HG03571 (cell line): Measurements from ENCODE around the gene CD24.
A peak's percentile ranks its signal among the peaks of the same experiment; 100 is the strongest.
"Not testable (repeated sequence)": the region's sequence is repeated elsewhere in the genome, so short reads cannot be mapped to it uniquely, and the experiment has no call there.

ENCODE experiments used
- ATAC-seq: cut with Tn5 transposase; IDR thresholded peaks from one replicate; pipeline ENCODE4 v1.9.1; 2021; ENCODE audit not compliant: unreplicated experiment

The CD24 gene

GRCh38 chr6:106974336-106974998 lies at the start of gene CD24:
CD24 (minus strand) TSS chr6:106974729; CDS start chr6:106974646, 83 bp downstream.
- ATAC-seq = peak; percentile 10

- ATAC-seq = no peak
Measured at GRCh38 chr6:107021446-107022185, 47.1 kb upstream of the CD24 start.

GRCh38 chr6:107020239-107020638 lies 45.7 kb upstream of the CD24 start:
- ATAC-seq = no peak

GRCh38 chr6:107019628-107020027 lies 45.1 kb upstream of the CD24 start:
- ATAC-seq = not testable (repeated sequence)

GRCh38 chr6:107019047-107019446 lies 44.5 kb upstream of the CD24 start:
- ATAC-seq = no peak

- ATAC-seq = no peak
Measured at GRCh38 chr6:107009499-107009898, 35.0 kb upstream of the CD24 start.

- ATAC-seq = no peak
Measured at GRCh38 chr6:106997392-106998158, 23.0 kb upstream of the CD24 start.

GRCh38 chr6:106995640-106996039 lies 21.1 kb upstream of the CD24 start:
- no peak for ATAC-seq

- not testable (repeated sequence) for ATAC-seq
Measured at GRCh38 chr6:106989737-106990136, 15.2 kb upstream of the CD24 start.

- ATAC-seq = no peak
Measured at GRCh38 chr6:106988664-106989063, 14.1 kb upstream of the CD24 start.

- no peak for ATAC-seq
Measured at GRCh38 chr6:106981926-106982325, 7.4 kb upstream of the CD24 start.

GRCh38 chr6:106980926-106981325 lies 6.4 kb upstream of the CD24 start:
- ATAC-seq = no peak

- no peak for ATAC-seq
Measured at GRCh38 chr6:106979435-106979884, 4.9 kb upstream of the CD24 start.

GRCh38 chr6:106977246-106977645 lies 2.7 kb upstream of the CD24 start:
- ATAC-seq = no peak

- no peak for ATAC-seq
Measured at GRCh38 chr6:106976270-106976669, 1.7 kb upstream of the CD24 start.

GRCh38 chr6:106975738-106976064 lies 1.2 kb upstream of the CD24 start:
- ATAC-seq = no peak

GRCh38 chr6:106974999-106975737 lies 639 bp upstream of the CD24 start:
- peak; percentile 57 for ATAC-seq

- no peak for ATAC-seq
Measured at GRCh38 chr6:106973836-106974335, 643 bp downstream of the CD24 start.

GRCh38 chr6:106973018-106973835 lies 1.3 kb downstream of the CD24 start:
- no peak for ATAC-seq

- no peak for ATAC-seq
Measured at GRCh38 chr6:106972500-106972899, 2.0 kb downstream of the CD24 start.
